HPDE6-E6E7 (cell line): ENCODE measurements around the gene DHRS7C.
A peak's percentile ranks its signal among the peaks of the same experiment; 100 is the strongest.

Experiments used
- DNase-seq: peaks from one replicate; pipeline ENCODE4 v3.0.0; 2011; ENCODE audit warnings: missing footprints; ENCODE audit errors: extremely low spot score

DHRS7C gene

GRCh38 chr17:9766970-9767369 lies 24.4 kb downstream of the DHRS7C start:
- DNase-seq = no peak

GRCh38 chr17:9765322-9765721 lies 26.1 kb downstream of the DHRS7C start:
- no peak for DNase-seq

GRCh38 chr17:9763643-9764042 lies 27.7 kb downstream of the DHRS7C start:
- no peak for DNase-seq

GRCh38 chr17:9760266-9760665 lies 31.1 kb downstream of the DHRS7C start:
- DNase-seq = no peak

GRCh38 chr17:9755083-9755482 lies 36.3 kb downstream of the DHRS7C start:
- DNase-seq = no peak

- no peak for DNase-seq
These were observed 40.9 kb downstream of the DHRS7C start for GRCh38 chr17:9750524-9750923.

- peak; percentile 44 for DNase-seq
These were observed 61.5 kb downstream of the DHRS7C start for GRCh38 chr17:9729735-9730420.

- DNase-seq = peak; percentile 26
These were observed 62.2 kb downstream of the DHRS7C start for GRCh38 chr17:9729034-9729650.

GRCh38 chr17:9728564-9728963 lies 62.8 kb downstream of the DHRS7C start:
- DNase-seq = no peak

- no peak for DNase-seq
These were observed 63.4 kb downstream of the DHRS7C start for GRCh38 chr17:9728005-9728404.

GRCh38 chr17:9726291-9726690 lies 65.1 kb downstream of the DHRS7C start:
- DNase-seq = no peak

GRCh38 chr17:9725575-9725974 lies 65.8 kb downstream of the DHRS7C start:
- no peak for DNase-seq
